Stimulated activated naive CD4-positive, alpha-beta T cell treated with Interleukin-2 at 50 U/mL for 16 hours (primary cell): ENCODE results near the gene HNRNPK.
A peak's percentile ranks its signal among the peaks of the same experiment; 100 is the strongest.
"Not testable (repeated sequence)": the region's sequence is repeated elsewhere in the genome, so short reads cannot be mapped to it uniquely, and the experiment has no call there.

Source experiments
- DNase-seq: peaks from one replicate; lab custom pipeline; 2025; lab: John Stamatoyannopoulos, UW

The HNRNPK gene

DNA sequence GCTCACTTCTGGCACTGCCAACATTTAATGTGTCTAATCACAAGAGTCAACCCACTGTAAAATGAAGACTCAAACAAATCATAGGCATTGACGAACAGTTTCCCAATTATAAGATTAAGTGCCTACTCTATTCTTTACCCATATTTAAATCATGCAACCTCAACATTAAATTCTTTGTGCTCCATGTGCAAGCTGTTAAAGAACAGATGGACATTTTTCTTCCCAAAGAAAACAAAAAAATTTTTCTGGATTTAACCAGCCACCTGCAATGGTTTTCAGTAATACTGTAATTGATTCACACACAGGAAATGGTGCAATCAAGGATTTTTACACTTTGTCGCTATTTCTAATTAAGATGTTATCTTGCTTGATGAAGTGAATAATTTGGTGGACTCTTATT, 3.6 kb downstream of the HNRNPK start:
- no peak for DNase-seq

- no peak for DNase-seq
Observed at GRCh38 chr9:83975300-83975699, 4.7 kb downstream of the HNRNPK start.

- DNase-seq = no peak
Observed at GRCh38 chr9:83972286-83972685, 7.7 kb downstream of the HNRNPK start.

DNA sequence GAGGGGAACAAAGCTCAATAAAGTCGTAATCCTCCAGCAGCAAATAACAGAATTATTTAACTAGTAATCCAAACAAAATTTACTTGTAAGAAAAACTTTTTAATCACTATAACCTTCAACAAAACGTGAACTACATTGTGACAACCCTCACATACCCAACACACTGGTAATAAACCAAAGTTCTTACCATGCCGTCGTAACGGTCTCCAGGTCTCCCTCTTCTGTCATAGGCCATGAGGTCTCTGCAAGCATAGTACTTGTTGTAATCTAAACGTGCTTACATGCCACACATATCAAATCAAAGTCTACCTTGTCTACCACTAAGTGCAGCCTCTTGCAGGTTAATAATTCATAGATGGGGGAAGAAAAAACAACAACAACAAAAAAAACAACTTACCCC, 8.5 kb downstream of the HNRNPK start:
- DNase-seq = no peak

GRCh38 chr9:83969602-83970001, 10.4 kb downstream of the HNRNPK start:
- no peak for DNase-seq

DNA sequence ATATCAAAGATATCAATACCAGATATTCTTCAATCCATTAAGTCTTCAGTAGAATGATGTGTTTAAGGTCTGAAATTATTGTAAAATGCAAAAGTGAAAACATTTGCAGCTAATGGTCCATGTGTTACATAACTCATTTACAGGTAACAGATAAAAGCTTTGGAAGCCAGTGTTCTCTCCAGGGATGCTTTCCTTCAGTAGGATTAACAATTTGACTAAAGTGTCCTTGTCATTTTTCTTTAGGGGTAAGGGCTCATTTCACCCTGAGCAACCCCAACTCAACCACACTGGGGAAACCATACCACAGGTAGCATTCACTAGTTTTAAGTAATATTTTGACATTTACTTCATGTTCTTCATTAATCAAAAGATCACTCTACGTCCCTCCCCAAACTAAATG, 12.9 kb downstream of the HNRNPK start:
- DNase-seq = no peak

DNA sequence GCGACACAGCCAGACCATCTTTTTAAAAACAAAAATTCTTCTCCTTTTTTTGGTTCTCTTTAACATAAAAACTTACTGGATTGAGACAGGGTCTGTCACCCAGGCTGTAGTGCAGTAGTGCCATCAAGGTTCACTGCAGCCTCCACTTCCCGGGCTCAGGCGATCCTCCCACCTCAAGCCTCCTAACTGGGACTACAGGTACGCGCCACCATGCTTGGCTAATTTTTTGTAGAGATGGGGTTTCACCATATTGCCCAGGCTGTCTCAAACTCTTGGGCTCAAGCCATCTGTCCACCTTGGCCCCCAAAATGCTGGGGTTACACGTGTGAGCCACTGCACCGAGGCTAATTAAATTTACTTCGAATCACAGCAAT, 13.8 kb downstream of the HNRNPK start:
- DNase-seq = no peak

DNA sequence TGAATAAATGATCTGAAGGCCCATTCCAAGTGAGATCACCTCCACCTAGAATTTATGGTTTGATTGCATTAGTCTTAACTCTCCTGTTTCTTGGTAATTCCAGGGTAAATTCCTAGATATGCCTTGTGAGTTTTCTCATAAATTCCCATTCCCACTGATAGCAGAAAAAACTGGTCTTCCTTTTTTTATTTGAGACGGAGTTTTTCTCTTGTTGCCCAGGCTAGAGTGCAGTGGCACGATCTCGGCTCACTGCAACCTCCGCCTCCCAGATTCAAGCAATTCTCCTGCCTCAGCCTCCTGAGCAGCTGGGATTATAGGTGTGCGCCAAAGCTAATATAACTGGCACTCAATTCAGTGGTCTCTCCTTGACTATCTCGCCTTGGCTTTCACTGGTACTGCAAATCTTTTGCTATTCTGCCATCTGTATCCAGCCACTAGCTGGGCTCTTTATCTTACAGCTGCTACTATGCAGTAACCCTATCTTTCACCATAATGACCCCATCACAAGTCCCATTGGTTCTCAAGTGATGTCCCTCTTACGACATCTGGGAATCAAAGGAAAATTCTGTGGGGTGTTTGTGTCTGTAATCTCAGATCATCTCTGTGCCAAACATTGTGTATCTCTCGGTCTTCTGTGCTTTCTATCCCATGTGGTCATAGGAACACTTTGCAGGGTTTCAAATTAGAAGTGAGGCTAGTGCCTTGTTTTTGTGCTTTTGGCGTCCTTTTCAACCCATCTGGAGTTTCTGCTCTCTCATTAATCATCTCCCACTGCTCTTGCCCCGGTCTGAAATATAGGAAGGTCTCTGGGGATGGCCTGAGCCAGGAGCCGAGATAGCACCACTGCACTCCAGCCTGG, 14.4 kb downstream of the HNRNPK start:
- no peak for DNase-seq

DNA sequence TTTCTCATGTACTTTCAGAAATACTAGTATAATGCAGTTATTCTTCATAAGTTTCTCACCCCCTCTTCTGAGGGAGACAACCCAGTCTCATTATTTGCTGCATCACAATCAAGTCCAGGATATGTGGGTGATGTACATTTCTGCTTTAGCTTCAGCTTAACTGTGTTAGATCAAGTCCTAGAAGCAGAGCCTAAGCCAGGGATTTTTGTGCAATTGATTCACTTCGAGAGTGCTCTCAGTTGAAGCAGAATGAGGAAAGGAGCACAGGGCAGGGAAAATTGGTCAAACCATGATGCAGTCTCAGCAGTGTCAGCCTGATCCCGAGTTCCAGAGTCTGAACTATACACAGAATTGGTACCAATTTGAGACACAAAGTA, 15.1 kb downstream of the HNRNPK start:
- no peak for DNase-seq

- DNase-seq = no peak
Observed at GRCh38 chr9:83962165-83962564, 17.9 kb downstream of the HNRNPK start.

- DNase-seq = no peak
Observed at GRCh38 chr9:83960991-83961390, 19.0 kb downstream of the HNRNPK start.

DNA sequence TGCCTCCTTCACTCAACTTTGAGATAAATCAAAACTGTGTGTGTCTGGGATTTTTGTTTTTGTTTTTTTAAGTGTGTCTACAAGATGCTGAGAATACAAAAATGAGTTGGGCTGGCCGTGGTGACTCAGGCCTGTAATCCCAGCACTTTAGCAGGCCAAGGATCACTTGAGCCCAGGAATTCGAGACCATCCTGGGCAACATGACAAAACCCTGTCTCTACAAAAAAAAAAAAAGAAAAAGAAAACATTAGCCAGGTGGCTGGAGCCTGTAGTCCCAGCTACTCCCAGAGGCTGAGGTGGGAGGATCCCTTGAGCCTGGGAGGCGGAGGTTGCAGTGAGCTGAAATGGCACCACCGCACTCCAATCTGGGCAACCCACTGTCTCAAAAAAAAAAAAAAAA, 21.0 kb downstream of the HNRNPK start:
- no peak for DNase-seq

- DNase-seq = no peak
Observed at GRCh38 chr9:83957248-83957513, 22.8 kb downstream of the HNRNPK start.

DNA sequence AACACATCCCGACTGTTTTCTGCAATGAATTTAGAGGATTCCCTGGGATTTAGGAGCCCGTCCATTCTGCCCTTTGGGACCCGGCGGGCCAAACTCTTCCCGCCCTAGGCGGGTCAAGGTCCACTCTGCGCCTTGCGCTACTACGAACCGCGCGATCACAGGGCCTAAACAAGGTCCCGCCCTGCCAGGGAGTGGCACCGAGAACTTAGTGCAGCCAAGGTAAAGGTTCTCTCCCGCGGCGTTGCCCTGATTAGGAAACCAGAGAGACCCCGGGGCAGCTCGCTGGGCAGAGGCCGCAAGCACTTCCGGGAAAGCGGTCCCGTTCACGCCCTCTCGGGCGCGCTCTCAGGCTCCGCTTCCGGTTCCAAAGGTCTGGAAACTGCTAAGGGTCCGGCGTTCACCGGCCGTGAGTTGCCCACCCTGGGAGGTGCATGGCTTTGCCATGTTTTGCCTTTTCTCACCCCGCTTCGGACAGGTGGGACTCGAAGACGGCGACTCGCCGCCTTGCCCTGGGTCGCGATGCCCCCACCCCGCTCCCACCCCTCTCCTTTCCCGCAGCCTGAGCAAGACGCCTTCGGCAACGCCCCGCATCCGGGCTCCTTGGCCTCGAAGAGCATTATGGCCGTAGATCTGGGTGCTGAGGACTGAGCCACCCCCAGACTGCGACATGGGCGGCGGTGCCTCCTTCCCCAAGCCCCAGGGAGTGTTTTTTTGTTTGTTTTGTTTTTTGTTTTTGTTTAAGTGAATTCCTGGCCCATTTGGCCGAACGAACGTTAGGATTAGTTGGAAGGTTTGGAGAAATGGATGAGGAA, 23.4 kb downstream of the HNRNPK start:
- DNase-seq = peak; percentile 54

- no peak for DNase-seq
Observed at GRCh38 chr9:83956086-83956435, 24.0 kb downstream of the HNRNPK start.

DNA sequence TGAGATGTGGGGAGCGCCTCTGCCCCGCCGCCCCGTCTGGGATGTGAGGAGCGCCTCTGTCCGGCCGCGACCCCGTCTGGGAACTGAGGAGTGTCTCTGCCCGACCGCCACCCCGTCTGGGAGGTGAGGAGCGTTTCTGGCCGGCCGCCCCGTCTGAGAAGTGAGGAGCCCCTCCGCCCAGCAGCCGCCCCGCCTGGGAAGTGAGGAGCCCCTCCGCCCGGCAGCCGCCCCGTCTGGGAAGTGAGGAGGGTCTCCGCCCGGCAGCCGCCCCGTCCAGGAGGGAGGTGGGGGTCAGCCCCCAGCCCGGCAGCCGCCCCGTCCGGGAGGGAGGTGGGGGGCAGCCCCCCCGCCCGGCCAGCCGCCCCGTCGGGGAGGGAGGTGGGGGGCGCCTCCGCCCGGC, 31.9 kb downstream of the HNRNPK start:
- DNase-seq = not testable (repeated sequence)

GRCh38 chr9:83940590-83941303, 39.3 kb downstream of the HNRNPK start:
- DNase-seq = no peak

GRCh38 chr9:83937861-83938455, 42.1 kb downstream of the HNRNPK start:
- no peak for DNase-seq

- DNase-seq = no peak
Observed at GRCh38 chr9:83936523-83936922, 43.5 kb downstream of the HNRNPK start.

DNA sequence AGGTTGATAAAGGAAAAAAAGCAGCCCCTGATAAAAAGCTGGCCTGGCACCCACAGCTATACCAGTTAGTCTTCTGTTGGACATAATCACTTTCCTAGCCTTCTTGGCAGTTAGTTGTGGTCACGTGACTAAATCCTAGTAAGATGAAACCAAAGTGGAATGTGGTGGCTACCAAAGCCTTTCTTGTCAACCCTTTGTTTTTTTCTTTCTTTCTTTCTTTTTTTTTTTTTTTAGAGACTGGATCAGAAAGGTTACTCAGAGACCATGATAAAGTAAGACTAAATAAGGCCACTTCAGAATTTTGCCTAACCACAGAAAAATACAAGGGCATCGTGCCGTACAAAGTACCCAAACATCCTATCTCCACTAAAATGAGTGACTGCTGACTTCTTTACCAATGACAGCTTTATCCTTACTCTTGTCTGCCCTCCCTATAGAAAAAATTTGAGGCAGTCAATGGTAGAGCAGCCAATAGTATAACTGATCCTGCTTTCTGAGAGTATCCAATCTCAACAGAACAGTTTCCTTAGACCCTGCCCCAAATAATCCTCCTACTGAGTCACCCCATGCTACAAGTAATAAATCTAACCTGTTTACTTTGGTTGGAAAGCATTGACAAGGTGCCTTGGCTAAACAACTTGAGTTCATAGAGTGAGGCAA, 44.6 kb downstream of the HNRNPK start:
- DNase-seq = no peak

DNA sequence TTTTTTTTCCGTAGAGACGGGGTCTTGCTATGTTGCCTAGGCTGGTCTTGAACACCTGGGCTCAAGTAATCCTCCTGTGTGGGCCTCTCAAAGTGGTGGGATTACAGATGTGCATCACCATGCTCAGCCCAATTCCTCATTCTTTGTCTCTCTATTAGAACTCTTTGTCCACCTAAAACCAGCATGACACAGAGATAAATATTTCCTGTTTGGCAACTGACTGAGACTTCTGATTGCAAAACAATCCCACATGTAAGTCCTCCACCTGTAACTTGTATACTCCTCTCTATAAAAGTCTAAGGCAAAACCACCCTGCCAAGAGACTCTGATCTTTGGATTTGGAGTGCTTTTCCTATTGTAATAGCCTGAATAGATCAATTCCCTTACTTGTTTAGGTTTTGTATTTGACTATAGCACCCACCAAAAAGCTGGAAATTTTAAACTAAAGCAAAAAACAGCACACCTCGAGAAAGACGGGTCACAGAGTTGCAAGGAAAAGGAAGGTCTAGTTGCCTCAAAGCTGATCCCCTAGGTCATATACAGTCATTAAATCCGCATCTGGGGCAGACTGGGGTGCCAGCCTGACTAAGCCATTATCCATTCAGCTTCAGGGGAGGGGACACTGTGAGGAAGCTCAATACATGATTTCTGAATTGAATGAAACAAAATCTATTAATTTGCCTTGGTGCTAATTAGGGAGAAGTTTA, 45.3 kb downstream of the HNRNPK start:
- DNase-seq = no peak

DNA sequence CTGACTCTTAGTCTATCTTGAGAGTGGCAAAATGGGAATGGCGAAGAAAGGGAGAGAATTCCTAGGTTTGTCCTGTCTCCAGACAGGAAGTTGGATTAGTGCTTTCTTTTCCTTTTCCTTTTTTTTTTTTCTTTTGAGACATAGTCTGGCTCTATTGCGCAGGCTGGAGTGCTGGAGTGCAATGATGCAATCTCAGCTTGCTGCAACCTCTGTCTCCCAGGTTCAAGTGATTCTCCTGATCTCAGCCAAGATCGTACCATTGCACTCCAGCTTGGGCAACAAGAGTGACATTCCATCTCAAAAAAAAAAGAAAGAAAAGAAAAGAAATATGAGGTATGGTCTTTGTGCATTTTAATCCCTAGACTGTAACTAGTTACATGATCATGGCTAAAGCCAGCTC, 46.2 kb downstream of the HNRNPK start:
- DNase-seq = no peak
